Prostate gland (tissue), 2 donors: Measurements from ENCODE around the gene IL1RAPL1. TPM values are rescaled to one million over a fixed set of nuclear protein-coding genes. Genes with fewer than 3 reads are reported as not detected.

Experiments
- DNase-seq: peaks from one replicate; pipeline ENCODE4 v3.0.0-alpha.2; 2019; ENCODE audit warnings: low spot score
- H3K27ac ChIP-seq, 2 donors: fragments of 200-600 bp; sonication (generic); 2 replicates each; pipeline ENCODE4 v1.5.1; 2017 to 2019
- H3K27me3 ChIP-seq: fragments of 200-600 bp; sonication (generic); replicated peaks from 2 replicates; pipeline ENCODE4 v1.5.1; 2019; ENCODE audit not compliant: insufficient read depth
- H3K36me3 ChIP-seq, 2 donors: fragments of 200-600 bp; sonication (generic); 1 replicate in 1 of 2; 2 replicates in 1 of 2; pipeline versions ENCODE4 v1.5.1 to v1.8.1; 2017 to 2019
- H3K4me1 ChIP-seq: fragments of 200-600 bp; sonication (generic); replicated peaks from 2 replicates; pipeline ENCODE4 v1.5.1; 2019
- H3K4me3 ChIP-seq, 2 donors: fragments of 200-600 bp; sonication (generic); 2 replicates each; pipeline ENCODE4 v1.5.1; 2017 to 2019
- H3K9me3 ChIP-seq: fragments of 200-600 bp; sonication (generic); 2 replicates; pipeline ENCODE4 v1.5.1; 2017
- CTCF ChIP-seq, 4 experiments: fragments of 200-600 bp in 2 of 4; fragments of 450-650 bp in 2 of 4; sonication (generic) in 2 of 4; IDR thresholded peaks; 1 replicate in 3 of 4; 2 replicates in 1 of 4; pipeline ENCODE4 v1.5.1; 2016 to 2019; ENCODE audit warnings: antibody characterized with exemption in 4 of 4, mild to moderate bottlenecking in 2 of 4, moderate library complexity in 2 of 4
- POLR2A ChIP-seq: fragments of 450-650 bp; IDR thresholded peaks from one replicate; pipeline ENCODE4 v1.6.1; 2016; ENCODE audit warnings: antibody characterized with exemption, mild to moderate bottlenecking
- POLR2AphosphoS5 ChIP-seq: sonication (generic); formaldehyde crosslinking; IDR thresholded peaks from one replicate; pipeline ENCODE4 v1.6.1; 2017; ENCODE audit warnings: antibody characterized with exemption
- WGBS: methylation state at CpG from one replicate; pipeline ENCODE4 v1.1.5; 2018; 5-methylcytosine and 5-hydroxymethylcytosine counted together
- intact Hi-C: fragments of 100-400 bp; cut with DNase I; formaldehyde crosslinking; loops from one replicate; pipeline ENCODE4 v1.14.2; 2022
- total RNA-seq, 2 donors: library from RNA; depleted of rRNA; stranded (reverse); fragments of >200 nt; gene quantifications; one replicate each; pipeline ENCODE4 v1.1.0, GENCODE V29; 2016

IL1RAPL1 gene
- total RNA-seq, 2 donors from 2014 or later = 0.23 TPM

GRCh38 chrX:29627833-29628232 lies 1040.6 kb downstream of the IL1RAPL1 start:
- 39% methylated on average over 1 of the region's 1 CpG for whole genome bisulfite sequencing
- DNase-seq = no peak
- intact Hi-C loops = no loop called here
- Histone ChIP-seq H3K4me3 (no peak overlapping the region), H3K27ac (no peak overlapping the region), H3K27me3 (no peaks in the 10 kb centered on the region), H3K9me3 (no peaks in the 10 kb centered on the region), H3K36me3 (no peaks in the 10 kb centered on the region), H3K4me1 (no peaks in the 10 kb centered on the region)
- TF ChIP-seq CTCF (IDR thresholded peaks at IDR 0.05) = no peak
- TF ChIP-seq POLR2AphosphoS5 = no peak
- no peak for TF ChIP-seq POLR2A

- Histone ChIP-seq H3K4me1 (no peaks in the 10 kb centered on the region), H3K36me3 (no peaks in the 10 kb centered on the region), H3K9me3 (no peaks in the 10 kb centered on the region), H3K27me3 (no peaks in the 10 kb centered on the region), H3K27ac (no peak overlapping the region), H3K4me3 (no peak overlapping the region)
- TF ChIP-seq POLR2A (no peak), POLR2AphosphoS5 (no peak), CTCF (IDR thresholded peaks at IDR 0.05) (no peak)
- intact Hi-C loops = no loop called here
- WGBS = 31% methylated on average over 2 of the region's 2 CpGs
- no peak for DNase-seq
Measured at GRCh38 chrX:29634516-29634915, 1047.3 kb downstream of the IL1RAPL1 start.

- H3K4me1 ChIP-seq = no peaks in the 10 kb centered on the region
- H3K9me3 ChIP-seq = no peaks in the 10 kb centered on the region
- no peak overlapping the region for H3K27ac ChIP-seq
- DNase-seq = no peak
- H3K36me3 ChIP-seq = no peaks in the 10 kb centered on the region
- intact Hi-C loops = no loop called here
- TF ChIP-seq POLR2A (no peak), CTCF (IDR thresholded peaks at IDR 0.05) (no peak), POLR2AphosphoS5 (no peak)
- H3K27me3 ChIP-seq = no peaks in the 10 kb centered on the region
- 42% methylated on average over 3 of the region's 3 CpGs for WGBS
- H3K4me3 ChIP-seq = no peak overlapping the region
Measured at GRCh38 chrX:29636331-29636730, 1049.1 kb downstream of the IL1RAPL1 start.

- 96% methylated on average over 2 of the region's 2 CpGs for WGBS
Measured at GRCh38 chrX:29640106-29640505, 1052.9 kb downstream of the IL1RAPL1 start.

More at GRCh38 chrX:29640106-29640505, 1052.9 kb downstream of the IL1RAPL1 start:
- Histone ChIP-seq H3K4me3 (no peak overlapping the region), H3K4me1 (no peaks in the 10 kb centered on the region), H3K27ac (no peak overlapping the region), H3K9me3 (no peaks in the 10 kb centered on the region), H3K36me3 (no peaks in the 10 kb centered on the region), H3K27me3 (no peaks in the 10 kb centered on the region)
- no peak for DNase-seq
- TF ChIP-seq POLR2AphosphoS5 (no peak), CTCF (IDR thresholded peaks at IDR 0.05) (no peak), POLR2A (no peak)
- intact Hi-C loops = no loop called here
